ENCODE data around the gene LAMA4.

DNA sequence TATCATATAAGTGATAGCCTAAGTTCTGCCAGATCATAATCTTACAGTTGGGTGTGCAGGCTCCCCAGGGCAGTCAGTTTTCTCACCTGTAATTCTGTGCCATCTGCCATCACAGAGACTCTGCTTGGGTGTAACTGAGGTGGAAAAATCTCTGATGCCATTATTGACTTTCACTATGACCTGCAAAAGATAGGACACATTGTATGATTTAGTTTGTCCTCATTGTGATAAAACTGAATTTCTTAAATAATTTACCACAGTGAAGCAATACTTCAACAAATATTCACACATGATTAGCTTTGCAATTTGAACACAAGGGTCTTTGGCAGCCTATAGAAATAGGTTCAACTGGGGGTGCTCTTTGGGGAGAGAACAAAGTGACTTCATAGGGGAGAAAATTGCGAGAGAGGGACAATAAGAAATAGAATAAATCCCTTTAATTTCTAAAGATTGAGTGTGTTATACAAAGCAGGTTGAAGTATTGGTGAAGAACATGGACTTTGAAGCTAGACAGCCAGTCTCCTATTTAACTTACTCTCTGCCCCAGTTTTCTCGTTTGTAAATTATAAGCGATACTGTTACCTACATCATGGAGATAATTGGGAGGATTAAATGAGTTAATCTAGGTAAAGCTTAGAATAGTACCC is 139.7 kb downstream of the LAMA4 start:
- TF ChIP-seq, protein P1, sequence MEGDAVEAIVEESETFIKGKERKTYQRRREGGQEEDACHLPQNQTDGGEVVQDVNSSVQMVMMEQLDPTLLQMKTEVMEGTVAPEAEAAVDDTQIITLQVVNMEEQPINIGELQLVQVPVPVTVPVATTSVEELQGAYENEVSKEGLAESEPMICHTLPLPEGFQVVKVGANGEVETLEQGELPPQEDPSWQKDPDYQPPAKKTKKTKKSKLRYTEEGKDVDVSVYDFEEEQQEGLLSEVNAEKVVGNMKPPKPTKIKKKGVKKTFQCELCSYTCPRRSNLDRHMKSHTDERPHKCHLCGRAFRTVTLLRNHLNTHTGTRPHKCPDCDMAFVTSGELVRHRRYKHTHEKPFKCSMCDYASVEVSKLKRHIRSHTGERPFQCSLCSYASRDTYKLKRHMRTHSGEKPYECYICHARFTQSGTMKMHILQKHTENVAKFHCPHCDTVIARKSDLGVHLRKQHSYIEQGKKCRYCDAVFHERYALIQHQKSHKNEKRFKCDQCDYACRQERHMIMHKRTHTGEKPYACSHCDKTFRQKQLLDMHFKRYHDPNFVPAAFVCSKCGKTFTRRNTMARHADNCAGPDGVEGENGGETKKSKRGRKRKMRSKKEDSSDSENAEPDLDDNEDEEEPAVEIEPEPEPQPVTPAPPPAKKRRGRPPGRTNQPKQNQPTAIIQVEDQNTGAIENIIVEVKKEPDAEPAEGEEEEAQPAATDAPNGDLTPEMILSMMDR (IDR thresholded peaks at IDR 0.05): no peak
- no peak for TF ChIP-seq EZH2phosphoT487 (IDR thresholded peaks at IDR 0.05)

All from neural progenitor cell (in vitro differentiated cells).